Activated naive CD4-positive, alpha-beta T cell treated with anti-CD3 and anti-CD28 coated beads, Interleukin-2, amount 10 ng/mL, durations not matched to agents 7 days and 5 days (primary cell): ENCODE measurements around the gene DHPS.
A peak's percentile ranks its signal among the peaks of the same experiment; 100 is the strongest.
"Not testable (repeated sequence)": the region's sequence is repeated elsewhere in the genome, so short reads cannot be mapped to it uniquely, and the experiment has no call there.

ENCODE experiments used
- CTCF ChIA-PET: fragments of 350-600 bp; sonication (Branson Sonifier 250); formaldehyde crosslinking; loops from one replicate; lab custom pipeline; 2021; ENCODE audit warnings: antibody characterized with exemption; lab: Charles Lee
- DNase-seq: peaks from one replicate; pipeline ENCODE4 v3.0.0-alpha.2; 2020
- H3K27ac Mint-ChIP-seq: one replicate; pipeline ENCODE4 v1.8.0; 2021; ENCODE audit warnings: mild to moderate bottlenecking, moderate library complexity, mixed read lengths
- H3K27me3 Mint-ChIP-seq: one replicate; pipeline ENCODE4 v1.8.0; 2021; ENCODE audit warnings: mild to moderate bottlenecking, mixed read lengths
- H3K36me3 Mint-ChIP-seq: one replicate; pipeline ENCODE4 v1.8.0; 2021; ENCODE audit warnings: mixed read lengths
- H3K4me1 Mint-ChIP-seq: one replicate; pipeline ENCODE4 v1.8.0; 2021; ENCODE audit warnings: mixed read lengths
- H3K4me3 Mint-ChIP-seq: one replicate; pipeline ENCODE4 v1.8.0; 2021; ENCODE audit warnings: mild to moderate bottlenecking, moderate library complexity, mixed read lengths
- H3K9me3 Mint-ChIP-seq: one replicate; pipeline ENCODE4 v1.8.0; 2021; ENCODE audit warnings: mixed read lengths

The DHPS gene

GRCh38 chr19:12696366-12697335 is 15.0 kb upstream of the DHPS start, which contains the start of gene FBXW9:
TSS of gene FBXW9 (minus strand) at chr19:12696631. CDS start at chr19:12696581, 50 bp downstream.
- Mint-ChIP-seq H3K27ac (peak within 1 kb of the TSS; percentile 97), H3K9me3 (no peaks in the 10 kb centered on the region), H3K36me3 (peaks cover 12% of the 10 kb centered on the region), H3K4me1 (peaks cover 24% of the 10 kb centered on the region), H3K27me3 (no peaks in the 10 kb centered on the region), H3K4me3 (peak within 1 kb of the TSS; percentile 88)
- DNase-seq = peak; percentile 99
- CTCF ChIA-PET = no interaction called here

- Mint-ChIP-seq H3K27me3 (no peaks in the 10 kb centered on the region), H3K4me1 (peaks cover 24% of the 10 kb centered on the region), H3K9me3 (no peaks in the 10 kb centered on the region), H3K4me3 (peak overlapping the region; percentile 88), H3K36me3 (peaks cover 12% of the 10 kb centered on the region), H3K27ac (peak overlapping the region; percentile 97)
- DNase-seq = peak; percentile 49
- CTCF ChIA-PET = interaction anchor here (0.8 kb wide), 1 partner anchor 19 kb away, joined by 4 read pairs; no protein-coding TSS in a partner anchor
Measured at GRCh38 chr19:12695997-12696365, 14.3 kb upstream of the DHPS start.

GRCh38 chr19:12695514-12695913 is 13.8 kb upstream of the DHPS start:
- Mint-ChIP-seq H3K36me3 (peaks cover 8% of the 10 kb centered on the region), H3K9me3 (no peaks in the 10 kb centered on the region), H3K27ac (no peak overlapping the region), H3K4me3 (peak overlapping the region; percentile 88), H3K4me1 (peaks cover 24% of the 10 kb centered on the region), H3K27me3 (no peaks in the 10 kb centered on the region)
- CTCF ChIA-PET = interaction anchor here (0.8 to 0.9 kb wide), 3 partner anchors 17 to 26 kb away, joined by 3 to 4 read pairs (median 4); no protein-coding TSS in a partner anchor
- DNase-seq = no peak

GRCh38 chr19:12695096-12695495 is 13.4 kb upstream of the DHPS start:
- Mint-ChIP-seq H3K27me3 (no peaks in the 10 kb centered on the region), H3K27ac (no peak overlapping the region), H3K4me3 (peak overlapping the region; percentile 88), H3K36me3 (peaks cover 8% of the 10 kb centered on the region), H3K9me3 (no peaks in the 10 kb centered on the region), H3K4me1 (peaks cover 24% of the 10 kb centered on the region)
- no peak for DNase-seq
- CTCF ChIA-PET = interaction anchor here (0.8 to 0.9 kb wide), 3 partner anchors 17 to 27 kb away, joined by 3 to 4 read pairs (median 4); no protein-coding TSS in a partner anchor

- Mint-ChIP-seq H3K27me3 (no peaks in the 10 kb centered on the region), H3K27ac (peak overlapping the region; percentile 49), H3K4me3 (peak overlapping the region; percentile 88), H3K9me3 (no peaks in the 10 kb centered on the region), H3K4me1 (peaks cover 24% of the 10 kb centered on the region), H3K36me3 (peaks cover 8% of the 10 kb centered on the region)
- DNase-seq = no peak
- CTCF ChIA-PET = interaction anchor here (0.9 kb wide), 1 partner anchor 16 kb away, joined by 3 read pairs; no protein-coding TSS in a partner anchor
Measured at GRCh38 chr19:12694641-12695040, 13.0 kb upstream of the DHPS start.

- CTCF ChIA-PET = interaction anchor here (0.7 to 1.0 kb wide), 2 partner anchors 12 to 100 kb away, joined by 3 read pairs; no protein-coding TSS in a partner anchor
- Mint-ChIP-seq H3K4me3 (no peak overlapping the region), H3K9me3 (no peaks in the 10 kb centered on the region), H3K27me3 (no peaks in the 10 kb centered on the region), H3K27ac (no peak overlapping the region), H3K36me3 (peaks cover 4% of the 10 kb centered on the region), H3K4me1 (peaks cover 22% of the 10 kb centered on the region)
- no peak for DNase-seq
Measured at GRCh38 chr19:12692960-12693359, 11.3 kb upstream of the DHPS start.

- Mint-ChIP-seq H3K9me3 (no peaks in the 10 kb centered on the region), H3K27ac (no peak overlapping the region), H3K27me3 (no peaks in the 10 kb centered on the region), H3K4me1 (peaks cover 4% of the 10 kb centered on the region), H3K36me3 (no peaks in the 10 kb centered on the region), H3K4me3 (no peak overlapping the region)
- CTCF ChIA-PET = interaction anchor here (0.8 kb wide), 1 partner anchor 18 kb away, joined by 3 read pairs; no protein-coding TSS in a partner anchor
- no peak for DNase-seq
Measured at GRCh38 chr19:12689581-12690216, 8.0 kb upstream of the DHPS start.

- no peaks in the 10 kb centered on the region for H3K9me3 Mint-ChIP-seq
- H3K4me1 Mint-ChIP-seq = no peaks in the 10 kb centered on the region
- H3K36me3 Mint-ChIP-seq = no peaks in the 10 kb centered on the region
- H3K27ac Mint-ChIP-seq = no peak overlapping the region
- no peak overlapping the region for H3K4me3 Mint-ChIP-seq
- CTCF ChIA-PET = no interaction called here
- H3K27me3 Mint-ChIP-seq = no peaks in the 10 kb centered on the region
- DNase-seq = no peak
Measured at GRCh38 chr19:12689012-12689411, 7.3 kb upstream of the DHPS start.

GRCh38 chr19:12687496-12688196 is 6.0 kb upstream of the DHPS start, which contains the start of gene GNG14:
TSS of gene GNG14 (plus strand) at chr19:12687998. CDS start at chr19:12688049, 51 bp downstream.
- peaks cover 4% of the 10 kb centered on the region for H3K4me1 Mint-ChIP-seq
- H3K36me3 Mint-ChIP-seq = no peaks in the 10 kb centered on the region
- no peaks in the 10 kb centered on the region for H3K9me3 Mint-ChIP-seq

GRCh38 chr19:12685831-12686230 is 4.2 kb upstream of the DHPS start:
- Mint-ChIP-seq H3K27ac (peak overlapping the region; percentile 61), H3K9me3 (no peaks in the 10 kb centered on the region), H3K27me3 (no peaks in the 10 kb centered on the region), H3K4me3 (no peak overlapping the region), H3K36me3 (peaks cover 7% of the 10 kb centered on the region), H3K4me1 (peaks cover 8% of the 10 kb centered on the region)
- CTCF ChIA-PET = no interaction called here
- DNase-seq = no peak

More at GRCh38 chr19:12687496-12688196, 6.0 kb upstream of the DHPS start, which contains the start of gene GNG14:
- no peak for DNase-seq
- CTCF ChIA-PET = no interaction called here
- Mint-ChIP-seq H3K27me3 (no peaks in the 10 kb centered on the region), H3K4me3 (no peak within 1 kb of the TSS), H3K27ac (no peak within 1 kb of the TSS)

GRCh38 chr19:12680034-12680433 is 1.6 kb downstream of the DHPS start:
- Mint-ChIP-seq H3K9me3 (no peaks in the 10 kb centered on the region), H3K27me3 (no peaks in the 10 kb centered on the region), H3K4me3 (peak overlapping the region; percentile 87), H3K27ac (peak overlapping the region; percentile 28), H3K36me3 (peaks cover 41% of the 10 kb centered on the region), H3K4me1 (peaks cover 30% of the 10 kb centered on the region)
- DNase-seq = no peak
- CTCF ChIA-PET = interaction anchor here (1.3 to 1.7 kb wide), 3 partner anchors 9 to 46 kb away, joined by 3 to 5 read pairs (median 3); no protein-coding TSS in a partner anchor

- peaks cover 31% of the 10 kb centered on the region for H3K4me1 Mint-ChIP-seq
- not testable (repeated sequence) for DNase-seq, H3K27me3 Mint-ChIP-seq, H3K4me3 Mint-ChIP-seq, H3K9me3 Mint-ChIP-seq, H3K27ac Mint-ChIP-seq
- peaks cover 52% of the 10 kb centered on the region for H3K36me3 Mint-ChIP-seq
- CTCF ChIA-PET = interaction anchor here (0.7 to 2.2 kb wide), 4 partner anchors 17 to 288 kb away, joined by 3 to 6 read pairs (median 4); partner anchors contain the start of gene ZNF564
Measured at GRCh38 chr19:12678039-12678438, 3.6 kb downstream of the DHPS start.

- Mint-ChIP-seq H3K4me3 (no peak overlapping the region), H3K27ac (no peak overlapping the region), H3K27me3 (no peaks in the 10 kb centered on the region), H3K9me3 (no peaks in the 10 kb centered on the region), H3K4me1 (peaks cover 31% of the 10 kb centered on the region), H3K36me3 (peaks cover 60% of the 10 kb centered on the region)
- CTCF ChIA-PET = interaction anchor here (0.7 to 2.2 kb wide), 8 partner anchors 11 to 171 kb away, joined by 3 to 6 read pairs (median 4); partner anchors contain the start of genes MAN2B1, WDR83 and ZNF564
- no peak for DNase-seq
Measured at GRCh38 chr19:12676928-12677327, 4.8 kb downstream of the DHPS start.
